Fibroblast of the aortic adventitia (primary cell): Measurements from ENCODE around the gene CUX1. TPM values are rescaled to one million over a fixed set of nuclear protein-coding genes. Genes with fewer than 3 reads are reported as not detected.

Experiments
- DNase-seq: peaks from one replicate; pipeline ENCODE4 v3.0.0-alpha.2; 2010; ENCODE audit warnings: low read depth
- H3K4me3 ChIP-seq: 2 replicates; pipeline ENCODE4 v1.5.1; 2011; ENCODE audit warnings: low read depth, mild to moderate bottlenecking, control low read depth, low read length, moderate library complexity
- CTCF ChIP-seq: IDR thresholded peaks from 2 replicates; pipeline ENCODE4 v1.5.1; 2011; ENCODE audit warnings: mild to moderate bottlenecking, low read length, control low read depth, inconsistent platforms; ENCODE audit not compliant: insufficient read depth
- total RNA-seq: library from RNA; depleted of rRNA; stranded (reverse); fragments of >200 nt; gene quantifications from 2 replicates; pipeline ENCODE4 v1.2.3, GENCODE V29; 2012; ENCODE audit warnings: low replicate concordance

Gene CUX1
- total RNA-seq, 1 donor, result 44.2 TPM

GRCh38 chr7:101932083-101932482 lies 114.7 kb downstream of the CUX1 start:
- no peak for TF ChIP-seq CTCF
- no peak for DNase-seq
- H3K4me3 ChIP-seq, result no peak overlapping the region

- H3K4me3 ChIP-seq, result no peak overlapping the region
- TF ChIP-seq CTCF, result no peak
- no peak for DNase-seq
Measured at GRCh38 chr7:101933028-101933427, 115.6 kb downstream of the CUX1 start.

GRCh38 chr7:101933688-101934121 lies 116.3 kb downstream of the CUX1 start:
- no peak for TF ChIP-seq CTCF
- DNase-seq, result no peak
- H3K4me3 ChIP-seq, result no peak overlapping the region

- H3K4me3 ChIP-seq, result no peak overlapping the region
- TF ChIP-seq CTCF, result no peak
- no peak for DNase-seq
Measured at GRCh38 chr7:101934618-101935017, 117.2 kb downstream of the CUX1 start.

GRCh38 chr7:101935521-101936141 lies 118.2 kb downstream of the CUX1 start:
- no peak for DNase-seq
- no peak for TF ChIP-seq CTCF
- H3K4me3 ChIP-seq, result no peak overlapping the region

GRCh38 chr7:101936223-101936610 lies 118.8 kb downstream of the CUX1 start:
- no peak for TF ChIP-seq CTCF
- H3K4me3 ChIP-seq, result no peak overlapping the region
- no peak for DNase-seq
